ENCODE measurements around the gene ZNF799.
"Not testable (repeated sequence)": the region's sequence is repeated elsewhere in the genome, so short reads cannot be mapped to it uniquely, and the experiment has no call there.

Gene ZNF799

GRCh38 chr19:12400633-12401502 is at the start of gene ZNF799:
ZNF799 (minus strand) TSS chr19:12401271; CDS start chr19:12401070, 201 bp downstream.
- DNase-seq (ENCODE audit: low spot score): peak; percentile 99

- no peak for DNase-seq (ENCODE audit: low spot score)
Observed at GRCh38 chr19:12450844-12451243, 49.8 kb upstream of the ZNF799 start.

GRCh38 chr19:12448808-12449207 is 47.7 kb upstream of the ZNF799 start:
- DNase-seq (ENCODE audit: low spot score): no peak

- peak; percentile 99 for DNase-seq (ENCODE audit: low spot score)
Observed at GRCh38 chr19:12440541-12441316, 39.7 kb upstream of the ZNF799 start, which contains the start of gene ZNF443. ZNF443 (minus strand) TSS chr19:12441021; CDS start chr19:12440914, 107 bp downstream.

- peak; percentile 67 for DNase-seq (ENCODE audit: low spot score)
Observed at GRCh38 chr19:12439686-12440540, 38.8 kb upstream of the ZNF799 start.

GRCh38 chr19:12430726-12431299 is 29.7 kb upstream of the ZNF799 start:
- not testable (repeated sequence) for DNase-seq (ENCODE audit: low spot score)

- DNase-seq (ENCODE audit: low spot score): no peak
Observed at GRCh38 chr19:12425888-12426274, 24.8 kb upstream of the ZNF799 start.

- no peak for DNase-seq (ENCODE audit: low spot score)
Observed at GRCh38 chr19:12425236-12425887, 24.3 kb upstream of the ZNF799 start.

GRCh38 chr19:12417273-12417672 is 16.2 kb upstream of the ZNF799 start:
- DNase-seq (ENCODE audit: low spot score): not testable (repeated sequence)

GRCh38 chr19:12411893-12412292 is 10.8 kb upstream of the ZNF799 start:
- DNase-seq (ENCODE audit: low spot score): no peak

- DNase-seq (ENCODE audit: low spot score): peak; percentile 59
Observed at GRCh38 chr19:12399901-12400632, 1.0 kb downstream of the ZNF799 start.

- not testable (repeated sequence) for DNase-seq (ENCODE audit: low spot score)
Observed at GRCh38 chr19:12391148-12391547, 9.9 kb downstream of the ZNF799 start.

GRCh38 chr19:12386365-12386764 is 14.7 kb downstream of the ZNF799 start:
- DNase-seq (ENCODE audit: low spot score): not testable (repeated sequence)

- no peak for DNase-seq (ENCODE audit: low spot score)
Observed at GRCh38 chr19:12380444-12380737, 20.7 kb downstream of the ZNF799 start.

GRCh38 chr19:12379732-12380443 is 21.2 kb downstream of the ZNF799 start:
- DNase-seq (ENCODE audit: low spot score): no peak

GRCh38 chr19:12374026-12374425 is 27.0 kb downstream of the ZNF799 start:
- no peak for DNase-seq (ENCODE audit: low spot score)

- peak; percentile 96 for DNase-seq (ENCODE audit: low spot score)
Observed at GRCh38 chr19:12365236-12366162, 35.6 kb downstream of the ZNF799 start, which contains the start of gene ZNF442. ZNF442 (minus strand) TSS chr19:12365683; CDS start chr19:12363631, 2,052 bp downstream.

GRCh38 chr19:12364391-12365235 is 36.5 kb downstream of the ZNF799 start:
- peak; percentile 4 for DNase-seq (ENCODE audit: low spot score)
